ENCODE measurements around the gene AKNAD1.

- TF ChIP-seq POLR2AphosphoS5 (IDR thresholded peaks at IDR 0.05) (no peak), EP300 (IDR thresholded peaks at IDR 0.05; ENCODE audit: low read depth) (no peak), POLR2A (IDR thresholded peaks at IDR 0.05) (no peak), CTCF (IDR thresholded peaks at IDR 0.05) (no peak)
These were observed 13.3 kb downstream of the AKNAD1 start for GRCh38 chr1:108843390-108844137.
